HG03432 (cell line): ENCODE measurements around the gene ATP8A1.

Source experiments
- ATAC-seq: cut with Tn5 transposase; IDR thresholded peaks from one replicate; pipeline ENCODE4 v1.9.1; 2021; ENCODE audit warnings: mild to moderate bottlenecking, moderate library complexity; ENCODE audit not compliant: unreplicated experiment

Gene ATP8A1

GRCh38 chr4:42425146-42426065, 231.5 kb downstream of the ATP8A1 start:
- no peak for ATAC-seq

GRCh38 chr4:42420140-42420539, 236.8 kb downstream of the ATP8A1 start:
- no peak for ATAC-seq

GRCh38 chr4:42417550-42417949, 239.4 kb downstream of the ATP8A1 start:
- no peak for ATAC-seq

GRCh38 chr4:42416017-42416416, 240.9 kb downstream of the ATP8A1 start:
- ATAC-seq: no peak

GRCh38 chr4:42415281-42415680, 241.6 kb downstream of the ATP8A1 start:
- no peak for ATAC-seq

GRCh38 chr4:42412251-42412650, 244.7 kb downstream of the ATP8A1 start:
- ATAC-seq: no peak

- ATAC-seq: no peak
These were observed 245.1 kb downstream of the ATP8A1 start for GRCh38 chr4:42411803-42412202.

GRCh38 chr4:42410446-42410845, 246.5 kb downstream of the ATP8A1 start:
- ATAC-seq: no peak

- ATAC-seq: no peak
These were observed 252.9 kb downstream of the ATP8A1 start for GRCh38 chr4:42404001-42404400.

- no peak for ATAC-seq
These were observed 255.7 kb downstream of the ATP8A1 start for GRCh38 chr4:42401171-42401570.

- ATAC-seq: no peak
These were observed 257.5 kb downstream of the ATP8A1 start for GRCh38 chr4:42399393-42399792.

GRCh38 chr4:42398871-42399331, 258.0 kb downstream of the ATP8A1 start:
- no peak for ATAC-seq

GRCh38 chr4:42398171-42398870, 258.6 kb downstream of the ATP8A1 start:
- peak; percentile 40 for ATAC-seq

GRCh38 chr4:42397635-42398170, 259.2 kb downstream of the ATP8A1 start:
- ATAC-seq: peak; percentile 46

GRCh38 chr4:42396752-42397634, 259.9 kb downstream of the ATP8A1 start, which contains the start of gene SHISA3:
TSS of gene SHISA3 (plus strand) at chr4:42397488. CDS start at chr4:42398057, 569 bp downstream.
- peak; percentile 61 for ATAC-seq

- no peak for ATAC-seq
These were observed 260.5 kb downstream of the ATP8A1 start for GRCh38 chr4:42396361-42396751.

GRCh38 chr4:42395595-42395994, 261.3 kb downstream of the ATP8A1 start:
- ATAC-seq: no peak

- ATAC-seq: no peak
These were observed 264.5 kb downstream of the ATP8A1 start for GRCh38 chr4:42392436-42392835.

- ATAC-seq: no peak
These were observed 264.9 kb downstream of the ATP8A1 start for GRCh38 chr4:42391981-42392380.

GRCh38 chr4:42391355-42391664, 265.6 kb downstream of the ATP8A1 start:
- no peak for ATAC-seq
